ENCODE data around the gene PRKCE.

The PRKCE gene

GRCh38 chr2:45894211-45894610 is 242.7 kb downstream of the PRKCE start:
- TF ChIP-seq GATA3 (IDR thresholded peaks at IDR 0.05; ENCODE audit: low read depth, low read length) = no peak
- no peak for TF ChIP-seq GATA2 (IDR thresholded peaks at IDR 0.05; ENCODE audit: low read depth, low read length)

DNA sequence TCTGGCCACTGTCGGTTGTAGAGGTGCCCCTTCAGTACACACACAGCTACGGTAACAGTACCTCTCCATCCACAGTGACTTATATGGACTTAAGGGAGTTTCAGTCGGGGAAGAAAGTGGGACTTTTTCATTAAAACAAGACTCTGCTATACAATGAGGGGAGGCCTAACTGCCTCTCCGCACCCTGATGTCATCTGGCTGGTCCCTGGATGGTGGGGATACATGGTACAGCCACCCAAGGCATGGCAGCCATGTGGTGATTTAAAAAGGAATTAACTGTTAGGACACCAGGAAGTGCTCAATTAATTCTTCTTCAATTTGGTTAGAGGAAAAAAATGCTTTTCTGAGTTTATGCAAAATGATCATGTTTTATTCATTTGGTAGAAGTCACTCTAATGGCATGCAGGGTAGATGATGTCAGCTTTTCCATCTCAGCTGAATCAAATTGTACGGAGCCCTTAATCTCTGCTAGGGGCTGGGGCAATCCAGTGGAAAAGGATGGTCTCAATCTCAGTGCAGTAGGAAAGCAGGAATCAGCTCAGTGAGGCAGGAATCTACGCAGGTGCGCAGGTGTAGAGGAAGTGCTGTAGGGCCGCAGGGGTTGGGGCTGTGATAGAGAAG is 243.9 kb downstream of the PRKCE start:
- TF ChIP-seq GATA2 (IDR thresholded peaks at IDR 0.05; ENCODE audit: low read depth, low read length) (no peak), GATA3 (IDR thresholded peaks at IDR 0.05; ENCODE audit: low read depth, low read length) (no peak)

GRCh38 chr2:45896311-45896710 is 244.8 kb downstream of the PRKCE start:
- no peak for TF ChIP-seq GATA2 (IDR thresholded peaks at IDR 0.05; ENCODE audit: low read depth, low read length)
- no peak for TF ChIP-seq GATA3 (IDR thresholded peaks at IDR 0.05; ENCODE audit: low read depth, low read length)

DNA sequence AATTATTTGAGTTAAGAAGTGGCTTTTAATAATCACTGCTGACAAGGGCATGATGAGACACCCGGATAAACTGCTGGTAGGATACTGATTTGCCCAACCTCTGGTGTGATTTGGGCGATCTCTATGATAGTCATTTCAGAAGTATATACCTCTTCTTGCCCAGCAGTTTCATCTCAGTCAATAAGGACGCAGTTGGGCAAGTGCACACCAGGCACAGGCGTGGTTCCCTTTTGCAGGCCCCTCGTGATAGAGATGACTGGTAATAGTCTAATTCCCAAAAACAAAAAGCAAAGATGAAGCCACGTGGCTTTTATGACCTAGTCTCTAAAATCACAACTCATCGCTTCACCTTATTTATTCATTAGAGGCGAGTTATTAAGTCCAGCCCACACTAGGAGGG is 246.4 kb downstream of the PRKCE start:
- TF ChIP-seq GATA2 (IDR thresholded peaks at IDR 0.05; ENCODE audit: low read depth, low read length) = no peak
- TF ChIP-seq GATA3 (IDR thresholded peaks at IDR 0.05; ENCODE audit: low read depth, low read length) = no peak

- TF ChIP-seq GATA2 (IDR thresholded peaks at IDR 0.05; ENCODE audit: low read depth, low read length) (no peak), GATA3 (IDR thresholded peaks at IDR 0.05; ENCODE audit: low read depth, low read length) (no peak)
Measured at GRCh38 chr2:45898819-45899218, 247.3 kb downstream of the PRKCE start.

- TF ChIP-seq GATA3 (IDR thresholded peaks at IDR 0.05; ENCODE audit: low read depth, low read length) (no peak), GATA2 (IDR thresholded peaks at IDR 0.05; ENCODE audit: low read depth, low read length) (no peak)
Measured at GRCh38 chr2:45899926-45900325, 248.5 kb downstream of the PRKCE start.

GRCh38 chr2:45901468-45902032 is 250.1 kb downstream of the PRKCE start:
- TF ChIP-seq GATA2 (IDR thresholded peaks at IDR 0.05; ENCODE audit: low read depth, low read length) (no peak), GATA3 (IDR thresholded peaks at IDR 0.05; ENCODE audit: low read depth, low read length) (no peak)

GRCh38 chr2:45902380-45902779 is 250.9 kb downstream of the PRKCE start:
- TF ChIP-seq GATA2 (IDR thresholded peaks at IDR 0.05; ENCODE audit: low read depth, low read length) = no peak
- no peak for TF ChIP-seq GATA3 (IDR thresholded peaks at IDR 0.05; ENCODE audit: low read depth, low read length)

GRCh38 chr2:45902781-45903375 is 251.4 kb downstream of the PRKCE start:
- TF ChIP-seq GATA2 (IDR thresholded peaks at IDR 0.05; ENCODE audit: low read depth, low read length) (no peak), GATA3 (IDR thresholded peaks at IDR 0.05; ENCODE audit: low read depth, low read length) (no peak)

DNA sequence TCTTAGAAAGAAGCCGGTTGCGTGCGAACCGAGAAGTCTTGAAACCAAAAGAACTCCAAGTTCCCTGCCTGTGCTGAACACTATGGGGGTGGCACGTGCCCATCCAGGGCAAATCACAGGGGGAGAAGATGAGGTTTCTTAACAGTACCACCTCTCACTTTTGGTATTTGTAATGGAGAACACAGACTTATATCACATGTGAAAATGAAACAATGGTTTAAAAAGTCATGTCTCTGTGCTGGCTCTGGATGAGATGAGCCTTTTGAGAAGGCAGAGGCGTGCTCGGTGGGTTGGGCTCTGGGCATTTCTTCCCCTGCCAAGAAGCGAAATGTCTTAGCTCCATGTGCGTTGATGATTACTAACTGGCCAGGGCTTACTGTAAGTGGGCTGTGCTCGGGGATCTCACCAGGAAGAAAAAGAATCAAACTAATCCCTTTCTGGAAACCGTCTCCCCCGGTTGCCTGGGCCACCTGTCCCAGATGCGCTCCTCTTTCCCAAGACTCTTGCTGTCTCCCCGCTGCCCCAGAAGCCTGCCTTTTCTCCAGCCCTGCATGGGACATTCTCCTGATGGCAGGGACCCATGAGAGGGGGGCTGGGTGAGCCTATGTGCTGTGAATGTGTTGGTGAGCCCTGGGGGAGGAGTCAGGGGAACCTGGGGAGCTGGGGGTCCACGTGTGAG is 252.9 kb downstream of the PRKCE start:
- TF ChIP-seq GATA2 (IDR thresholded peaks at IDR 0.05; ENCODE audit: low read depth, low read length) = no peak
- no peak for TF ChIP-seq GATA3 (IDR thresholded peaks at IDR 0.05; ENCODE audit: low read depth, low read length)

DNA sequence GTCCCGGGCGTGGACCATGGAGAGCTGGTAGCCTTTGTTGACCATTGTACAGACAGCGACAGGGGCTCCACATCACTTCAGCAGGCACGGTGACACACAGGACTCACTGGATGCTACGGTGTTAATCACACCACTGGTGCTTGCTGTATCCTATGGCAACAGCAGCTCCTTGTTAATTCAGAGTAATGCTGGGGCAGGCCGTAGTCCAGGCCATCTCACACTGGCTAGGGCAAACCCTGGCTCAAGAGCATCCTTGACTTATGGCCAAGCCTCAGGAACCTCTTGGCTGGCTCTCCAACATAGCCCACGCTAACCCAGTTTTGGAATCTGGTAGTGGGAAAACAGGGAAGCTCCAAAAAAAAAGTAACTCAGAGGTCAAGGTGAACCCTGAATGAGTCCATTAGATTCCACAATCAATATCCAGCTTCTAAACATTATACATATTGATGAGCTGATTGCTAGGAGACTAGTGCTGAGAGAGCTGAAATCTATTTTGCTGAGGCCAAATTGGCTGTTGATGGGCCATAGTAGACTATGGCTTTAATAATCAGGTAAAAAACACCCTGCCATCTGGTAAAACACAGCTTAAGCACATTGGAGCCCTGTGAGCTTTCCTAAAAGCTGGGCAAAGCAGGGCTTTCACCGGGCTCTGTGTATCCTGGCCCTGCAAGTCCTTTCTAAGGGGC is 253.6 kb downstream of the PRKCE start:
- TF ChIP-seq GATA2 (IDR thresholded peaks at IDR 0.05; ENCODE audit: low read depth, low read length) (no peak), GATA3 (IDR thresholded peaks at IDR 0.05; ENCODE audit: low read depth, low read length) (no peak)

DNA sequence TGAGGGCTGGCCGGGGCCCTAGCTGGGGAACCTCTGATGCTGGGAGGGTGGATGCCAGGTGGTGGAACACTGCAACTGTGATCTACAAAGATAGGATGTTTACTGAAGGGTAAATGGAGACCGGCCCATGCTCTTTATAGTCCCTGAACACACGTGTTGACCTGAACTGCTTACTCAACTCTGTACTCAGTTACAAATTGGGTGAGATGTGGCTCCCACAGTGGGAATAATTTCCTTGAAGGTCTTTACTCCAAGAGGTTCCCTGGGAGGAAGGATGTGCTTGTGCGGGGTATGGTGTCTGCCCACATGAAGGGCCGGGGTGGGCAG is 254.1 kb downstream of the PRKCE start:
- no peak for TF ChIP-seq GATA2 (IDR thresholded peaks at IDR 0.05; ENCODE audit: low read depth, low read length)
- TF ChIP-seq GATA3 (IDR thresholded peaks at IDR 0.05; ENCODE audit: low read depth, low read length) = no peak

GRCh38 chr2:45907592-45907991 is 256.1 kb downstream of the PRKCE start:
- TF ChIP-seq GATA2 (IDR thresholded peaks at IDR 0.05; ENCODE audit: low read depth, low read length) (no peak), GATA3 (IDR thresholded peaks at IDR 0.05; ENCODE audit: low read depth, low read length) (no peak)
